GM21360 (cell line): ENCODE measurements around the gene AP3B2.
A peak's percentile ranks its signal among the peaks of the same experiment; 100 is the strongest.

ENCODE experiments used
- ATAC-seq: cut with Tn5 transposase; IDR thresholded peaks from one replicate; pipeline ENCODE4 v1.9.1; 2021; ENCODE audit warnings: mild to moderate bottlenecking, moderate library complexity; ENCODE audit not compliant: unreplicated experiment

Gene AP3B2

GRCh38 chr15:82698711-82699345, 10.8 kb downstream of the AP3B2 start:
- no peak for ATAC-seq

GRCh38 chr15:82697735-82698407, 11.8 kb downstream of the AP3B2 start:
- ATAC-seq = no peak

GRCh38 chr15:82692171-82692570, 17.5 kb downstream of the AP3B2 start:
- ATAC-seq = no peak

GRCh38 chr15:82689147-82689546, 20.5 kb downstream of the AP3B2 start:
- no peak for ATAC-seq

GRCh38 chr15:82688691-82689090, 21.0 kb downstream of the AP3B2 start:
- ATAC-seq = no peak

GRCh38 chr15:82681371-82681770, 28.3 kb downstream of the AP3B2 start:
- no peak for ATAC-seq

GRCh38 chr15:82680200-82681102, 29.2 kb downstream of the AP3B2 start:
- peak; percentile 93 for ATAC-seq

- ATAC-seq = no peak
These were observed 30.0 kb downstream of the AP3B2 start for GRCh38 chr15:82679626-82680199.

GRCh38 chr15:82677720-82678323, 31.9 kb downstream of the AP3B2 start:
- no peak for ATAC-seq

- no peak for ATAC-seq
These were observed 34.8 kb downstream of the AP3B2 start for GRCh38 chr15:82674873-82675272.

- ATAC-seq = no peak
These were observed 39.0 kb downstream of the AP3B2 start for GRCh38 chr15:82670699-82671098.

GRCh38 chr15:82666606-82667005, 43.1 kb downstream of the AP3B2 start:
- no peak for ATAC-seq

GRCh38 chr15:82664021-82664420, 45.7 kb downstream of the AP3B2 start:
- ATAC-seq = no peak

- no peak for ATAC-seq
These were observed 46.5 kb downstream of the AP3B2 start for GRCh38 chr15:82663186-82663600.

GRCh38 chr15:82662641-82663040, 47.0 kb downstream of the AP3B2 start:
- ATAC-seq = no peak

- ATAC-seq = no peak
These were observed 49.3 kb downstream of the AP3B2 start for GRCh38 chr15:82660378-82660777.

GRCh38 chr15:82656641-82657266, 52.9 kb downstream of the AP3B2 start:
- ATAC-seq = no peak

- no peak for ATAC-seq
These were observed 54.1 kb downstream of the AP3B2 start for GRCh38 chr15:82655606-82656005.

GRCh38 chr15:82653483-82654168, 56.0 kb downstream of the AP3B2 start:
- no peak for ATAC-seq

- no peak for ATAC-seq
These were observed 58.0 kb downstream of the AP3B2 start for GRCh38 chr15:82651708-82652107.
